Measurements from ENCODE around the gene MAP2K5.

The MAP2K5 gene

GRCh38 chr15:67724691-67725375 is 182.3 kb downstream of the MAP2K5 start:
- no peak for DNase-seq (ENCODE audit: low read depth)

GRCh38 chr15:67730135-67730534 is 187.6 kb downstream of the MAP2K5 start:
- DNase-seq (ENCODE audit: low read depth) = no peak

- DNase-seq (ENCODE audit: low read depth) = no peak
These were observed 188.7 kb downstream of the MAP2K5 start for GRCh38 chr15:67731112-67731721.

DNA sequence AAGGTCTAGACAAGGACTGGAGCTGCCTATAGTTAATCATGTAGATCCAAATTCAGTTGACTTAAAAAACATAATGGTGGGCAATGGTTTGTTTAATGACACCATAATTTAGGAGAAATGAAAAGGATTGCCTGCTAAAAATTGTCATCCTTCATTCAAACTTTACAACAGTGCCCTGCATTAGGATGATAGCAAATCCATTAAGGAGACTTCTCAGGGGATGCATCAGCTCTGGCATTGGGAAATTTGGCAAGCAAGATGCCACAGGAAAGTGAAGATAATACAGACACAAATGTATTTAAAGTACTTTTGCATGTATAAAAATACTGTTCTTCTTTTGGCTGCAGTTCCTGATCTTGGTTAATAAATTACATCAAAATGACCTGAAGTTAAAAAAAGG is 189.7 kb downstream of the MAP2K5 start:
- DNase-seq (ENCODE audit: low read depth) = no peak

DNA sequence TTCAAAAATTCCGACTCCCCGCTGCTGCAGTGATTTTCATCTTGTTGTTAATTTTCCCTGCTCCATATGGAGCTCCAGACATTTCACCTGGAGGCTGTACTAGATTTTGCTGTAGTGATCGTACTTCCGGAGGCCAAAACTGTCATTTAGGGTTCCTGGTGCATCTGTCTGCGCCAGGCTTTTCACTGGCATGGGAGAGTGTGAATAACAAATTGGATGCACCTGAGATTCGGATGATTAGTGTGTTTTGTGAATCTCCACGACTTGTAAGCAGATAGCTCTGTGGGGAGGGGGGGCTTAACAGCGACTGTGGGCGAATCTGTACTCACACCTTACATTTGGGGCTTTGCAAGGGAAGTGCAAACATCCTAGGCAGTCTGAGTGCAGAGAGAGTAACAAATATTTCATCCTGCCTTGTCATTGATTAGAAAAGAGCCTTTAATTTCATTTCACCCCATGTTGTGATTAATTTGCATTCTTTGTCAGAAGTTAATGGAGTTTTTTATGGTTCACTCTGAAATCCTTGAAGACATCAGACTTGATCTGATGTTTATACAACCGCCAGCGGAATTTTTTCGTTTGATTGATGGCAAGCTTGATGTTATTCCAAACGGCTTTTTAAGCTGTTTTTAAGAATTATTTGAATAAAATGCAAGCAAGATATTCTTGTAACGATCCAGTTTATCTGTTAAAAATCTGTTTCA is 190.3 kb downstream of the MAP2K5 start:
- DNase-seq (ENCODE audit: low read depth) = no peak

- DNase-seq (ENCODE audit: low read depth) = no peak
These were observed 193.4 kb downstream of the MAP2K5 start for GRCh38 chr15:67735896-67736295.

DNA sequence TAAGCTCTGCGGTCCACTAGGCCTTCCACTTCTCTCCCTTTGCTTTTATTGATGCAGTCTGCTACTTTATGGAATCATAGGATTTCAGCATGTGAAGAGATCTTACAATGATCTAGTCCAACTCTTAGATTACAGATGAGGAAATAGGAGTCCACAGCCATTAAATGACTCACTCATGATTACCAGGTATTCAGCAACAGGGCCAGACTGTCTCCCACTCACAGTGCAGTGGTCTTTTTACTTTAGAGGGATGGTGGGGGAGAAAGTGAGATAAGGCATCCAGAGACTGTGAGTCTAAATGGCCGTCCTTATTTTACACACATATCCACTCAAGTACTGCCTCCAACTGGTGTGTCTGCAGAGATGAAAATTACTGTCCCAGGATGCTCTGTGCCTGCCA is 194.3 kb downstream of the MAP2K5 start:
- no peak for DNase-seq (ENCODE audit: low read depth)

DNA sequence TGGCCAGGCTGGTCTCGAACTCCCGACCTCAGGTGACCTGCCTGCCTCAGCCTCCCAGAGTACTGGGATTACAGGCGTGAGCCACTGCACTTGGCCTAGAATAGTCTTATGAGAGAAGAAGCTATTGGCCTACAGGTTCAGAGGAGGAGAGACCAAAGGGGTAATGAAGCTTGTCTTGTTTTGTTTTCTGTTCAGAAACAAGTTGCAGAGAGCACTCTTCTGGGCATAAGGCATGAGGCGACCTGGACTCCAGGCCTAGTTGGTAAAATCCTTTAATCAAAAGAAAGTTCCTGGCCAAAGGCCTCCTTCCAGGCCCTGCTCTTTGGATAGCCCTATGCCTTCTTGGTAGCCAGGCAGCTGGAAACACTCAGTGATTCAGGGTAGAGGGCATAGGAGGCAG is 195.6 kb downstream of the MAP2K5 start:
- DNase-seq (ENCODE audit: low read depth) = no peak

DNA sequence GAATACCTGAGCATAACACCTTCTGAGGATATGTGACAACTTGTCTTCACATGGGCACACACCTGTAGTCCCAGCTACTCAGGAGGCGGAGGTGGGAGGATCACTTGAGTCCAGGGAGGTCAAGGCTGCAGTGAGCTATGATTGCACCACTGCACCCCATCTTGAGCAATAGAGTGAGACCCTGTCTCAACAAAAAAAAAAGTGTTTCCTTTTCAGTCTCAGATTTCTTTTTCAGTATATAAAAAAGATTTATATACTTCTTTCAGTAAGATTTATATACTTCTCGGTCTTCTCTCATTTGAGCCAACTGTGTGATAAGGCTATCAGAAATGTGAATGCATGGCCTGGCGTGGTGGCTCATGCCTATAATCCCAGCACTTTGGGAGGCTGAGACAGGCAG is 197.9 kb downstream of the MAP2K5 start:
- no peak for DNase-seq (ENCODE audit: low read depth)

GRCh38 chr15:67741308-67741707 is 198.8 kb downstream of the MAP2K5 start:
- no peak for DNase-seq (ENCODE audit: low read depth)

- no peak for DNase-seq (ENCODE audit: low read depth)
These were observed 201.1 kb downstream of the MAP2K5 start for GRCh38 chr15:67743558-67743957.

DNA sequence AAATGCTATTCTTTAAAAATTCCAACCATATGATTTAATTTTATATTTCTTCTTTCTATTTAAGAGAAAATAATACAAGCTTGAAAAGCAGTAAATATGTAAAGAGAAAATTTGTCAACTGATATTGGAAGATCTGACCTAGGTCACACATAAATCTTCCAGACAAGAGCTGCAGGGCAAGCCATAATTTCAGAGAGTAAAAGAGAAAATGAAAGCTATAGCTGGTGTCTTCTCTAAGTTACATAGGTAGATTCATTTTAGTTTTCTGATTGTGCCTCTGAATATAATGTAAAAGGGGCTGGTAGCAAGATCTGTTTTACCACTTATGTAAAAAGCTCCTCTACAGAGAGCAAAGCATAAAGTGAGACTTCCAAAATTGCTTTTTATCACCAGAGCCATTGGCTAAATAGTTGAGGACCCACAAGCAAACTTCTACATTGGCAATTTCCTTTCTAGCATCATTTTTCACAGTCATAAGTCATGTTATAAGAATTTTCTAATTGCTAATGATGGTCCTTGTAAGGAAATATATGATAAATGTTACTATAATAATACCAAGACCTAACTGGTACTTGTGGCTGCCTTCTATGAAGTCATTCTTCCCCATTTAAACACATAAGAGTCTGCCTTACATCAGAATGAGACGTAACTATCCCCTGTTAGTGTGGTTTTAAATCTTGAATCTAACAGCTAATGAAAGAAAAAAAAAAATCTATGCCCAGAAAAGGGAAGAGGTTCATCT is 202.0 kb downstream of the MAP2K5 start:
- DNase-seq (ENCODE audit: low read depth) = no peak

- DNase-seq (ENCODE audit: low read depth) = no peak
These were observed 202.8 kb downstream of the MAP2K5 start for GRCh38 chr15:67745073-67746006.

DNA sequence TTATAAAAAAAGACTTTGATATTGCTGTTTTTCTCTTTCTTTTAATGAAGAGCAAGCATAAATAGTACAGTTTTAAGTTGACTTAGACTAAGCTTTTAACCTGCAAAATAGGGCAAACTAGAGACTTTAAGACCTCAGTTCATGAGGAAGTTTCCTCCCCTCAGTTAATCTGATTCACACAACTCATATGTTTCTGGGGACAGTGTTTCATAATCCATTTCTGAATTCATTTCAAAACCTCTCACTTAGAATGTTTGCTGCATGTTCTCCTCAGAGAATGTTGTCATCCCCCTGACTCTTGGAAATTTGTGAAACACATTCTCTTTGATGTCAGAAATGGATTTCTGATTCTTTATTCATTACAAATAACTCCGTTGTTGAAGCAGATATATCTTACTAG is 203.5 kb downstream of the MAP2K5 start:
- no peak for DNase-seq (ENCODE audit: low read depth)

DNA sequence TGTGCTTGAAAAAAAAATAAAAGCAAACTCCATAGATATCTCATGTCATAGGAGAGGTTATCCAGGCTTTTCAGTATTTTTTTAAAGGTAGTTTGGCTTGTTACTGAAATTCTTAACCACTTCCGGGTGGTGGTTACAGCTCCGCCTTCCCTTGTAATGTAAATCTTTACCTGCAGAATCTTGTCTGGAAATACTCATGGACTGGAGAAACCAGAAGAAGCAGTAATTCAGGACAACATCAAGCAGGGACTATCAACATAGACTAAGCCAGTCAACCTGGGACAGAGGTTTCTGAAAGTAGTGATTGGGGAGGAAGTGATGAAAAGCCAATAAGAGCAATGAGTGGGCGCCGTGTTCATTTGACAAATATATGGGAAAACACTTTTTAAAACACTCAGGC is 203.9 kb downstream of the MAP2K5 start:
- no peak for DNase-seq (ENCODE audit: low read depth)

- DNase-seq (ENCODE audit: low read depth) = no peak
These were observed 205.4 kb downstream of the MAP2K5 start for GRCh38 chr15:67747921-67748320.

- no peak for DNase-seq (ENCODE audit: low read depth)
These were observed 207.9 kb downstream of the MAP2K5 start for GRCh38 chr15:67750371-67750770.

GRCh38 chr15:67753891-67754290 is 211.4 kb downstream of the MAP2K5 start:
- DNase-seq (ENCODE audit: low read depth) = no peak

DNA sequence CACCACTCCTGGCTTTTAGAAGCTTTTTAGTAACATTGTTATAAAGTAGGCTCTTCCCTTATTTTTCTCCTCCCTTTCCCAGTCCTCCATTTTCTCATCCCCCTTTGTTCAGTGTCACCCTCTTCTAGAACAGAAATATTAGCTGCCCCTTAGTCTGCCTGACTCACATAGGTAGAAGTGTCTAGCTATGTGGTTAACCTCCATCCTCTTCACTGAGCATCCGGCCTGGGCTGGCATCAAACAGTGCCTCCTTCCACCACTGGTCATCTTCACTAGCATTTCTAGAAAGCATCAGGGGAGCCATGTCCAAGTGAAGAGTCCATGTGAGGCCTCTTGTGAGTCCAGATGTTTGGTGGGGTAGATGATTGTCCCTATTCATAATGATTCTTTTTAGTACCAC is 212.8 kb downstream of the MAP2K5 start:
- no peak for DNase-seq (ENCODE audit: low read depth)

- DNase-seq (ENCODE audit: low read depth) = no peak
These were observed 213.4 kb downstream of the MAP2K5 start for GRCh38 chr15:67755936-67756335.

- DNase-seq (ENCODE audit: low read depth) = no peak
These were observed 216.3 kb downstream of the MAP2K5 start for GRCh38 chr15:67758619-67759300.
